Ishikawa (cell line): Measurements from ENCODE around the gene USP6NL.

ENCODE experiments used
- CEBPB ChIP-seq: IDR thresholded peaks from 2 replicates; pipeline ENCODE4 v1.6.1; 2012
- CREB1 ChIP-seq: IDR thresholded peaks from 2 replicates; pipeline ENCODE4 v1.6.1; 2012; ENCODE audit warnings: low read depth
- EGR1 ChIP-seq: IDR thresholded peaks from 2 replicates; pipeline ENCODE4 v1.6.1; 2012
- EP300 ChIP-seq: IDR thresholded peaks from 2 replicates; pipeline ENCODE4 v1.6.1; 2012; ENCODE audit warnings: borderline replicate concordance
- FOXM1 ChIP-seq: IDR thresholded peaks from 2 replicates; pipeline ENCODE4 v1.6.1; 2012; ENCODE audit warnings: low read depth, borderline replicate concordance
- MAX ChIP-seq: IDR thresholded peaks from 2 replicates; pipeline ENCODE4 v1.6.1; 2012
- NFIC ChIP-seq: IDR thresholded peaks from 2 replicates; pipeline ENCODE4 v1.6.1; 2012
- RAD21 ChIP-seq: IDR thresholded peaks from 2 replicates; pipeline ENCODE4 v1.6.1; 2012; ENCODE audit warnings: low read depth
- REST ChIP-seq: IDR thresholded peaks from 2 replicates; pipeline ENCODE4 v1.6.1; 2012; ENCODE audit warnings: low read depth, mild to moderate bottlenecking
- TCF12 ChIP-seq: IDR thresholded peaks from 2 replicates; pipeline ENCODE4 v1.6.1; 2012; ENCODE audit warnings: low read depth
- TEAD4 ChIP-seq: IDR thresholded peaks from 2 replicates; pipeline ENCODE4 v1.6.1; 2012
- USF1 ChIP-seq: IDR thresholded peaks from 2 replicates; pipeline ENCODE4 v1.6.1; 2012
- YY1 ChIP-seq: IDR thresholded peaks from 2 replicates; pipeline ENCODE4 v1.6.1; 2012; ENCODE audit warnings: low read depth
- ZBTB7A ChIP-seq: IDR thresholded peaks from 2 replicates; pipeline ENCODE4 v1.6.1; 2012; ENCODE audit warnings: low read depth

The USP6NL gene

GRCh38 chr10:11511321-11511720, 100.1 kb downstream of the USP6NL start:
- no peak for TF ChIP-seq CEBPB
- no peak for TF ChIP-seq TCF12
- no peak for TF ChIP-seq USF1
- TF ChIP-seq REST, result no peak
- no peak for TF ChIP-seq FOXM1
- TF ChIP-seq MAX, result no peak
- no peak for TF ChIP-seq NFIC
- TF ChIP-seq ZBTB7A, result no peak
- no peak for TF ChIP-seq RAD21
- TF ChIP-seq EGR1, result no peak
- no peak for TF ChIP-seq TEAD4

GRCh38 chr10:11510736-11511135, 100.7 kb downstream of the USP6NL start:
- no peak for TF ChIP-seq USF1
- TF ChIP-seq CEBPB, result no peak
- TF ChIP-seq TEAD4, result no peak
- no peak for TF ChIP-seq REST
- TF ChIP-seq RAD21, result no peak
- TF ChIP-seq EP300, result no peak

GRCh38 chr10:11510281-11510680, 101.2 kb downstream of the USP6NL start:
- TF ChIP-seq REST, result no peak
- TF ChIP-seq FOXM1, result no peak
- TF ChIP-seq USF1, result no peak
- TF ChIP-seq RAD21, result no peak
- no peak for TF ChIP-seq EGR1
- TF ChIP-seq TCF12, result no peak
- no peak for TF ChIP-seq CREB1
- no peak for TF ChIP-seq EP300

GRCh38 chr10:11509036-11509435, 102.4 kb downstream of the USP6NL start:
- TF ChIP-seq FOXM1 (no peak), REST (no peak), RAD21 (no peak), CREB1 (no peak), CEBPB (no peak), TCF12 (no peak), YY1 (no peak)
